Rectal smooth muscle tissue (tissue), 1 donor: ENCODE results near the gene EGFL8.
"Not testable (repeated sequence)": the region's sequence is repeated elsewhere in the genome, so short reads cannot be mapped to it uniquely, and the experiment has no call there.

Experiments used
- H3K27ac ChIP-seq: one replicate; pipeline ENCODE4 v1.7.0; 2013; ENCODE audit warnings: low read depth, low read length, inconsistent platforms
- H3K27me3 ChIP-seq: one replicate; pipeline ENCODE4 v1.7.0; 2013; ENCODE audit warnings: low read length; ENCODE audit not compliant: control insufficient read depth, insufficient read depth
- H3K36me3 ChIP-seq: one replicate; pipeline ENCODE4 v1.7.0; 2013; ENCODE audit warnings: low read length; ENCODE audit not compliant: control insufficient read depth, insufficient read depth
- H3K4me1 ChIP-seq: one replicate; pipeline ENCODE4 v1.7.0; 2013; ENCODE audit warnings: low read length; ENCODE audit not compliant: control insufficient read depth, insufficient read depth
- H3K4me3 ChIP-seq: one replicate; pipeline ENCODE4 v1.7.0; 2013; ENCODE audit warnings: low read length
- H3K9ac ChIP-seq: one replicate; pipeline ENCODE4 v1.7.0; 2013; ENCODE audit warnings: low read length

Gene EGFL8

DNA sequence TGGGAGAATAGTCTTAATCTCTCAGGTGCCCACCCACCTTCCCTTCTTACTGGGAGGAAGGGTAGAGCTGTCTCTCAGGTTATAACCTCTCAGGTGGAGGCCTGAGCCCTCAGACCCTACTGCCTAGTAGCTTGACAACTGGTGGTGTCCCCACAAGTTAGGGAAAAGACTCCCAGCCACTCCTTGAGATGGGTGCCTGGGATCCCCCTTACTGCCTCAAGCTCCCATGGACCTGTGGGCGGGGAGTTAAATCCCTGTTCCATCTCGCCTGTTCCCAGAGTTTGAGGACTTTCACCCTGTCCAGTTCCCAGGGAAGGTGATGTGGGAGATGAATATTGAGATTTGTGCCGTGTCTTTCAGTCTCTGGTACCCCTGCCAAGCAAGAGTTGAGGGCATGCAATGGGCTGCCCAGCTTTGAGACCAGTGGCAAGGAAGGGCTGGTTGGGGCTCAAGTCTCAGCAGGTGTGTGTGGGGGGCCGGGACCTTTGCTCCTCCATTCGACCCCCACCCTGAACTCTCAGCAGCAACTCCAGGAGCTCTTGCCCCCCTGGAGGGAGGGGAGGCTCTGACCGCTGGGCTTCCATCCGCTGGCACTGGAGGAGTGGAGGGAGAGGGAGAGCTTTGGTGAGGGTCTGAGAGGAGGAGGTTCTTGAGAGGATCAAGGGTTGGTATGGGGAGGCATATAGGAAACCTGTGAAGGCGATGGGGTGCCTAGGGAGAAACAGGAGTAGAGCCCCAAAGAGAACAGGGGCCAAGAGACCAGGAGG lies 26.7 kb downstream of the EGFL8 start:
- no peaks in the 10 kb centered on the region for H3K27me3 ChIP-seq
- no peak overlapping the region for H3K9ac ChIP-seq
- H3K36me3 ChIP-seq = peaks cover 3% of the 10 kb centered on the region
- peaks cover 18% of the 10 kb centered on the region for H3K4me1 ChIP-seq
- H3K4me3 ChIP-seq = peak overlapping the region; percentile 82
- H3K27ac ChIP-seq = peak overlapping the region; percentile 92

GRCh38 chr6:32191696-32192607 lies 27.6 kb downstream of the EGFL8 start:
- peak overlapping the region; percentile 59 for H3K27ac ChIP-seq
- peaks cover 3% of the 10 kb centered on the region for H3K36me3 ChIP-seq
- peak overlapping the region; percentile 82 for H3K4me3 ChIP-seq
- peaks cover 17% of the 10 kb centered on the region for H3K4me1 ChIP-seq
- no peaks in the 10 kb centered on the region for H3K27me3 ChIP-seq
- peak overlapping the region; percentile 71 for H3K9ac ChIP-seq

GRCh38 chr6:32192608-32193039 lies 28.2 kb downstream of the EGFL8 start, which contains the start of gene GPSM3:
GPSM3 (minus strand) TSS chr6:32192643; CDS start chr6:32192513, 130 bp downstream.
- H3K36me3 ChIP-seq = peaks cover 2% of the 10 kb centered on the region
- peak within 1 kb of the TSS; percentile 59 for H3K27ac ChIP-seq
- H3K27me3 ChIP-seq = no peaks in the 10 kb centered on the region
- H3K9ac ChIP-seq = peak within 1 kb of the TSS; percentile 71
- H3K4me3 ChIP-seq = peak within 1 kb of the TSS; percentile 82
- H3K4me1 ChIP-seq = peaks cover 17% of the 10 kb centered on the region

- not testable (repeated sequence) for H3K27ac ChIP-seq, H3K9ac ChIP-seq, H3K4me3 ChIP-seq, H3K27me3 ChIP-seq, H3K36me3 ChIP-seq
- peaks cover 17% of the 10 kb centered on the region for H3K4me1 ChIP-seq
Measured at GRCh38 chr6:32193096-32193495, 28.7 kb downstream of the EGFL8 start.

- no peak overlapping the region for H3K4me3 ChIP-seq
- H3K36me3 ChIP-seq = no peaks in the 10 kb centered on the region
- peak overlapping the region; percentile 93 for H3K27ac ChIP-seq
- H3K4me1 ChIP-seq = peaks cover 15% of the 10 kb centered on the region
- no peaks in the 10 kb centered on the region for H3K27me3 ChIP-seq
- H3K9ac ChIP-seq = no peak overlapping the region
Measured at GRCh38 chr6:32194388-32194787, 30.0 kb downstream of the EGFL8 start.

DNA sequence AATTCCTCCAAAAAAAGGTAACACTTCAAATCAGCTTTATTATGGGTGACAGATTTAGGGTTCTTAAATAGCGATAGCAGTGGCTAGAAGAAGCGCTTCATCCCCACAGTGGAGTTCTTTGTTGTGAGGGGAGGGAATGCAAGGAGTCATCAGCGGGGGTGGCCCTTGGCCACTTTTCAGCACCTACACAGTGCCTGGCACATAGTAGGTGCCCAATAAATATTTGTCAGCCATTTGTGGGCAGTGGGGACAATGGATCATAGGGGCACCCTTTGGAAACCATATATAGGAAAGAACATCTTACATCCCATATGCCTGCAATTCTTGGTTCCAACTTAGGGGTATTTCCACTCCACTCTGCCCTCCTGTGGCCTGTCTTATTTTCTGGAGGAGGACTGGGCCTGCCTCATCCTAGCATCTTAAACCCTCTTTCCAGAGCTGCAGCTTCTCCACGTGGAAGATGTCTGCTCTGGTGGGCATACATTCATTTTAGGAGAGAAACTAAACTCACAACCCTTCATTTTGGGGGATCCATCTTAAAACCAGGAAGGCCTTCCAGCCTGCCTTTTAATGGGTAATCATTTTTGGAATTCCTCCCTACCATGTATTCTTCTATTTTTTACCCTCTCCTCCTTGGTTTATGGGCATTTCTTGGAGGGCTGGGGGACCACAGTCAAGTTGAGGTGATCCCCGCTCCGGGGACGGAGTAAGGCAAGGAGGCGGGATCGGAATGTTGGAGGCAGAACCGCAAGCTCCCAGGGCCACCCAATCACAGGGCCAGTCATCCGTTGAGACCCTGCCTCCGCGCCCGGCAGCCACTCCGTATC lies 30.6 kb downstream of the EGFL8 start:
- H3K4me1 ChIP-seq = peaks cover 15% of the 10 kb centered on the region
- H3K27ac ChIP-seq = peak overlapping the region; percentile 93
- no peak overlapping the region for H3K9ac ChIP-seq
- H3K4me3 ChIP-seq = peak overlapping the region; percentile 48
- H3K27me3 ChIP-seq = no peaks in the 10 kb centered on the region
- H3K36me3 ChIP-seq = no peaks in the 10 kb centered on the region

GRCh38 chr6:32195652-32195901 lies 31.2 kb downstream of the EGFL8 start:
- H3K27me3 ChIP-seq = no peaks in the 10 kb centered on the region
- no peak overlapping the region for H3K4me3 ChIP-seq
- peak overlapping the region; percentile 99 for H3K27ac ChIP-seq
- H3K36me3 ChIP-seq = no peaks in the 10 kb centered on the region
- peaks cover 15% of the 10 kb centered on the region for H3K4me1 ChIP-seq
- no peak overlapping the region for H3K9ac ChIP-seq

DNA sequence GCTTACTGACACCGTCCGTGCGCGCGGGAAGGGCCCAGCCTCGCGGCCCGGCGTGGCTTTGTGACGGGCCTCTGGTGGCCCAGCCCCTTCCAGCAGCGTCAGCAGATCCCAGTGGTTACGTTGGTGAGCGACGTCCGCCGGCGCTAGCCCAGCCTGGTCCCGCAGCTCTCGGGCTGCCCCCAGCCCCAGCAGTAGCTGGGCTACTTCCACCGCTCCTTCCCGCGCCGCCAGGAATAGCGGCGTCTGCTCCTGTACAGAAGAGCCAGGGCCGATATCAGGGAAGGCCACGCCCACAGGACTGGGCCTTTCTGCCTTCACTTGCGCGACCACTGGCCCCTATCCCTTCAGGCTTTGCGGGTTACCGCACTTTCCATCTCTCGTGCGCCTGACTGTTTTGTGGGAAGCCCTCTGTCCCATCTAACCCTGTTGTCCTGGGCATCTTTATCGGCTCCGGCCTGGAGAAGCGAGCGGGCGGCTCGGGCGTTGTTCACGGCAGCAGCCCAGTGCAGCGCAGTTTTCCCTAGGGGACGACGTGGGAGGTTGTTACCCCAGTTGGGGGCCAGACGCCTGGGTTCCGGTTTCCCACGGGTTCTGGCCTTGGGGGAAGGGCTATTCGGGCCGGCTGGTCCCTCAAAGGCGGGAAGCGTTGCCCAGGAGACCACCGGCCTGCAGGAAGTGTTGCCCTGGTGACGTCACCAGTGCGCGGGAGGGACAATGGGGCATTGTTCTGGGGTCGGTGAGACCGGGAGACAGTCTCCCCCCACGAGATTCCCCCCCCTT lies 31.7 kb downstream of the EGFL8 start:
- H3K4me3 ChIP-seq = peak overlapping the region; percentile 96
- peak overlapping the region; percentile 99 for H3K27ac ChIP-seq
- no peaks in the 10 kb centered on the region for H3K36me3 ChIP-seq
- H3K4me1 ChIP-seq = peaks cover 11% of the 10 kb centered on the region
- peaks cover 1% of the 10 kb centered on the region for H3K27me3 ChIP-seq
- H3K9ac ChIP-seq = peak overlapping the region; percentile 100

DNA sequence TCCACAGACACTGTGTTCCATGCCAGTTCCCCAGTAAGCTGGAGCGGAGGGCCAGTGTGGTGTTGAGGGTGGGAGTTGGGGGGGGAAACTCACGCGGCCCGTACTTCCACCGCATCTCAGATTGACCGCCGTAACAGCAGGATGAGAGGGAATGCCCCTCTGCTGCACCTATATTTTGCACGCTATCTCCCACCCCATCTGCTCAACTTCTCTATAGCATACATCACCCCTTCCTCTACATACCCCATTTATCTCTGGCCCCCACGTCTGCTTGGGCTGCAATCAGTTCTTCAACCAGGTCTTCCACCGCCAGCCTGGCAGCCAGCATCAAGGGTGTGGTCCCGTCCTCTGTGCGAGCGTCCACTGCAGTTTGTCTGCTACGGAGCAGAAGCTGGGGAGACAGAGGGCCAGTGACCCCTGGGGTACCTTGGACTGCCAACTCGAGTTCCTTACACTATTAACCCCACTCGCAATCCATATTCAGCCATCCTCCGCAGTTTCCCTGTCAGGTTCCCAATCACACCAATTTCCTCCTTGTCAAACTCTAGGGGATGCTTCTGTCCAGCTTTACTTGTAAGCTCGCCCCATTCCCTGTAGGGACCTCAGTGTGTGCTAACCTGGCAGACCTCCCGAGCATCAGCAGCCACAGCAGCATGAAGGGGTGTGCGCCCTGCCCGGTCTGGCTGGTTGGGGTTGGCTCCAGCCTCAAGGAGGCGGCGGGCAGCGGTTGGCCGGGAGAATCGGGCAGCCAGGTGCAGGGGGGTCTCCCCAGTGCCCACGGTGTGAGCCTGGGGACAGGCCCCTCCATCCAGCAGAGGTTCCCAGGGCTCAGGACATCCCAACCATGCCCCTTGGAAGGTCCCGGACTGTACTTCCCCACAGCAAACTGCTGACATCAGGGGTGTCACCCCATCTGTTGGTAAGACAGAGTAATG lies 32.6 kb downstream of the EGFL8 start:
- H3K4me3 ChIP-seq = peak overlapping the region; percentile 96
- peaks cover 3% of the 10 kb centered on the region for H3K27me3 ChIP-seq
- H3K9ac ChIP-seq = peak overlapping the region; percentile 100
- H3K27ac ChIP-seq = peak overlapping the region; percentile 99
- H3K36me3 ChIP-seq = no peaks in the 10 kb centered on the region
- H3K4me1 ChIP-seq = peaks cover 11% of the 10 kb centered on the region

GRCh38 chr6:32198345-32198696 lies 33.9 kb downstream of the EGFL8 start:
- H3K9ac ChIP-seq = no peak overlapping the region
- H3K27me3 ChIP-seq = peaks cover 3% of the 10 kb centered on the region
- no peak overlapping the region for H3K27ac ChIP-seq
- H3K4me1 ChIP-seq = peaks cover 11% of the 10 kb centered on the region
- no peak overlapping the region for H3K4me3 ChIP-seq
- H3K36me3 ChIP-seq = no peaks in the 10 kb centered on the region

DNA sequence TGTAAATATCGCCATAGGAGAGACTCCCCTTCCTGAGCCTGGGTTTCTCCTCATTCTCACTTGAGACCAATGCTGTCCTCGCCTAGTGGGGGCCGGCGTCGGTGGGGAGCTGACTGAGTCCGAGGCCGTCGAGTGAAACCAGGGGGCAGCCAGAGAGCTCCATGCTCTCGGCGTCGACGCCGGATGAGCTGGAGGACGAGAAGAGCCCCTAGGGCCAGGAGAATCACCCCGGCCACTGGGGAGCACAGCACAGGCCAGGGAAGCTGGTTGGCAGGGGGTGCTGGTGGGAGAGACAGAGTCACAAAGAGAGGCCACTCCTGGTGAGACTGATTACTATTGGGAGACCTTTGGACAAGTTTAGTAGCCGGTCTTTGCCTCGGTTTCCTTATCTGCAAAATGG lies 34.5 kb downstream of the EGFL8 start:
- Histone ChIP-seq H3K36me3 (no peaks in the 10 kb centered on the region), H3K27ac (no peak overlapping the region), H3K27me3 (peaks cover 3% of the 10 kb centered on the region), H3K4me3 (no peak overlapping the region), H3K4me1 (peaks cover 11% of the 10 kb centered on the region), H3K9ac (no peak overlapping the region)
